ENCODE results near the gene LARGE1.
"Not testable (repeated sequence)": the region's sequence is repeated elsewhere in the genome, so short reads cannot be mapped to it uniquely, and the experiment has no call there.

Gene LARGE1

DNA sequence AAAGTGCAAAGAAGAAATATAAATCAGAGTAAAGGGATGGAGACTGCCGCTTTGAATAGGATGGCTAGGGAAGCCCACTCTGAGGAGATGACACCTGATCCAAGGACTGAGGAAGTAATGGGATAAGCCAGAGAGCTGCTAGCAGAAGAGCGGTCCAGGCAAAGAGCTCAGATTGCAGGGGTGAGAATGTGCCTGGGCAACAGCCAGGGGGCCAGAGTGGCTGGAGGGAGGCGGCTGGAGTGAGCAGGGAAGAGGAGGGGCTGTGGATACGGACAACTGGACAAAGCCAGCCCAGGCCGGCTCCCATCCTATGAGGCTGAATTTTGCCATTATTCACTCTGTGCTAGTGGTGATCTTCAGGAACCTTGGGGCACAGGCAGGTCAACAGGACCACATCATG, 501.8 kb downstream of the LARGE1 start:
- DNase-seq (ENCODE audit: low spot score), result no peak

DNA sequence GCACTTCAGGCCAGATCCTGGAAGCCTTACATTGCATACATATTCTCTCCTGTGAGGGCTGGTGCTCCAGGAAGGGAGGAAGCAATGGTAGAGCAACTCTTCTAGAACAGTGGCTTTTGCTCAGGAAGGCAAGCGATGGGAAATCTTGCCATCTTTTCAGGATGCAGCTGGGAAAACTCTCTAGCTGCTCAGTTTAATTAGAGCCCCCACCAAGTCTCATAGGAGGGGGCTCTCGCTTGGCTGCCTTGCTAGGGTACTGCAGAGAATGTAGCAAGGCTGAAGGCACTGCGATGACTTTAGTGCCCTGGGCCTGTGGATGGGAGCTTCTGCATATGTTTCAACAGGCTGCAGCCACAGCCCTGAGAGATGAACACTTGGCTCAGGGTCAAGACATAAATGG, 504.9 kb downstream of the LARGE1 start:
- DNase-seq (ENCODE audit: low spot score), result no peak

DNA sequence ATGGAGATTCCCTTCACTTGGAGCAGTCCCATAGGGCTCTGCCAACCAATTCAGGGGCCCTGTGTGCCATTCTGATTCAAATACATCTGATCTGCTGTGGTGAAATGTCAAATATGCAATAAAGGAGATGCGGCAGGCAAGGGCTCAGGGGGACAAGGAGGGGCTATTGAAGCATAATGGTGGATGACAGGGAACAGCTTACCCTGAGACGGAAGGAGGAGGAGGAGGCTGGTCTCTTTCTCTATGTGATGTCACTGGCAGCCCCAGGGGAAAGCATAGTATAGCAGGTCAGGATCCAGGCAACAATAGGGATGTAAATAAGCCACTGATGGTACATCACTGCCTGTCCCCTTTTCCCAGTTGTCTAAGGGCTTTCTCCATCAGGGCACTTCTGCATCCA, 511.2 kb downstream of the LARGE1 start:
- DNase-seq (ENCODE audit: low spot score), result no peak

DNA sequence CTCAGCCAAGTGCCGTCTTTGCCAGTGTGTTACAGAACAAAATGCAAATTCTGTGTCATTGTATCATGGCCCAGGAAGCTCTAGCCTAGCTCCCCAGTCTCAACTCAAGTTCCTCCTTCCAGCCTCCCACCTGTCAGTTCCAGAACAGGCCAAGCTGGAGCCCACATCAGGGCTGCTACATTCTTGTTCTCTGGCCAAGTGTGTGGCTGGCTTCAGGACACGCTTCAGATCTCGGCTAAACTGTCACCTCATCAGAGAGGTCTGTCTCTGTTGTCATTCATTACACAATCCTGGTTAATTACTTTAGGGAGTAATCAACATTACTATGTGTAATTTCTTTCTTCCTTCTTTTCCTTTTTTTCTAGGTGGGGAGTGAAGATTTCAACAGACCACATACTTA, 515.1 kb downstream of the LARGE1 start:
- DNase-seq (ENCODE audit: low spot score), result no peak

DNA sequence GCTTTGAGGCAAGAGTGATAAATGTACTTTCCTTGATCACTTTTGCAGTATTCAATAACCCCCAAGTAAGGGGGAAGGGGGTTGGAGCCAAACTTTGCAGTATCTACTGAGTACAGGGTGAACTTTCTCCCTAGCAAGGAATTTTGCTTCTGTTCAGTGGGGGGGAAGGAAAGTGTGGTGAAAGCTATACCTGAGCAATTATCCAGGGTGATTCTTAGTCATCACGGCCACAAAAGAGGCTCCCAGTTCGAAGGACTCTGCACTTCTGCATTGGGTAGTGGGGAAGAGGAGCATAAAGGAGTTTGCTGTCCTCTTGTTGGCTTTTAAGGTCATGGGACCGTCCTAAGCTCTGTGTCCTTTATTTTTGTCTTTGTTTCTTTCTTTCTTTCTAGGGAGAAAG, 515.6 kb downstream of the LARGE1 start:
- DNase-seq (ENCODE audit: low spot score), result no peak

DNA sequence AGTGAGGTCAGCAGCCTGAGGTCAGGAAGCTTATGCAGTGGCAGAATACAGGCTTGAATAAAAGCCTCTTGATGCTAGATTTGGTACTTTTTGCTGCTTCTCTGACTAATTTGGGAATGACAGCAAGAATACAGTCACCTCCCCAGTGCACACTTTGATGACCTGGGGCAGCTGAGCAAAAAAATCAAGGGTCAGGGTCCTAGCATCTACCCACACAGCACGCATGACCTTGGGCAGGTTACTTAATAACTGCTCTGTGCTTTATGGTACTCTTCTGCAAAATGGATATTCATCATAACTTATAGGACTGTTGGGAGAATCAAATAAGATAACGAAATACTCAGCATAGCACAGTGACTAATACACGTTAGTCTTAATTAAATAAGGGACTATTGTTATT, 518.0 kb downstream of the LARGE1 start:
- no peak for DNase-seq (ENCODE audit: low spot score)

DNA sequence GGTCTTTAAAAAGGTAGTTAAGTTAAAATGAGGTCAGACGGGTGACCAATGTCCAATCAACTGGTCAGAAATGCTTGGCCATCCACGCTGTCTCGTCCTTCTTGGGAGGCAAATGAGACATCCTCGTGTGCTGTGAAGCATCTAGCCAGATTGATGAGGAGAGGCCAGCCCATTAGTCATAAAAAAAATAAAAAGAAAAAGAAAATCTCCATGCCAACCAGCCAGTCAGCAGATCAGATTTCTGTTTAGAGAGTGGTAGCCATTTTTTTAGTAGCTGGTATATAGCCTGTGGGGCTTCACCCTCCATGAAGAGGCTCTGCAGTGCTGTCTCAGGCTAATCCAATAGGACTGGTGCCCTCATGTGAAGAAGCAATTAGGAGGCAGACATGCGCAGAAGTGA, 519.0 kb downstream of the LARGE1 start:
- DNase-seq (ENCODE audit: low spot score), result no peak

DNA sequence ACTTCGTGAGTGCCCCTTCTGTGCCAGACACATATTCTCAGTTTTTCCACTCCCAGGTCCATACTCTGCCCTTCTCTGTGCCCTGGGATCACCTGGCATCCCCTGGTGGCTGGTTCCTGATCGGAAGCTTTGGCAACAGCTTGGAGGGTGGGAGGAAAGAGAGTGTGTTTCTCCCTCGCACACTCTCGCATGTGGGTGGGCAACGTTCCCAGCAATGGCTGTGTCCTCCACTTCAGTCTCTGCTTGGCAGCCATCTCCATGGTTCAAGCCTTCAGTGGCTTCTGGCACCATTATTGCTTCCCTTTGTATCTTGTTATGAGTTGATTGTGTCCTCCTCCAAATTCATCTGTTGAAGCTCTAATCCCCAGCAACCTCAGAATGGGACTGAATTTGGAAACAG, 519.4 kb downstream of the LARGE1 start:
- no peak for DNase-seq (ENCODE audit: low spot score)

DNA sequence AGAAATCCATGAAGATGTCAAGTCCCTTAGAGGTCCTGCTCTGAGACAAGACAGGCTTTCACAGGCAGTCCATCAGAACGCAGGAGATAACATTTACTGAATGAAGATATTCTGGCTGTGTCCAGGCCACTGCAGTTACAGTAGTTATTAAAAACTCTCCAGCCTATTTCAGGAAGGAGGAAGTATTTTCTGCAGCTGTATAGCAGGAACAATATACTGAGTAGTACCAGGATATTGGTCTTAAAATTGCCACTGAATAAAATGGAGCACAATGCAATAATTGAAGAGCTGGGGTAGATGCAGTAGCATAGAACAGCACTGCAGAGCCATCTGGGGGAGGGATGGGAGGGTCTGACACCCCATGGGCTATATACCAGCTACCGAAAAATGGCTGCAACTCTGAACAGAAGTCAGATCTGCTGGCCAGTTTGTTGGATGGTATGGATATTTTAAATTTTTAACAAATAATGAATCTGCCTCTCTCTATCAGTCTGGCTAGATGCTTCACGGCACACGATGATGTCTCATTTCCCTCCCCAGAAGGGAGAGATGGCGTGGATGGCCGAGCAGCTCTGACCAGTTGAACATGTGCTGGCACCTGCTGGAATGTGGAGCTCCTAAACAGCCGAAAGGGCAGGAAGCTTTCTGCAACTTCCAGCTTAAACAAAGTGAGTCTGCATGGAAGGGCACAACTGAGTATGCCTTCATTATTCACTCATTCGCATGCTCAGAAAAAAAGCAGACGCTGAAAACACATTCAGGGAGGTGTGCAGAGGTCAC, 520.0 kb downstream of the LARGE1 start:
- DNase-seq (ENCODE audit: low spot score), result no peak

DNA sequence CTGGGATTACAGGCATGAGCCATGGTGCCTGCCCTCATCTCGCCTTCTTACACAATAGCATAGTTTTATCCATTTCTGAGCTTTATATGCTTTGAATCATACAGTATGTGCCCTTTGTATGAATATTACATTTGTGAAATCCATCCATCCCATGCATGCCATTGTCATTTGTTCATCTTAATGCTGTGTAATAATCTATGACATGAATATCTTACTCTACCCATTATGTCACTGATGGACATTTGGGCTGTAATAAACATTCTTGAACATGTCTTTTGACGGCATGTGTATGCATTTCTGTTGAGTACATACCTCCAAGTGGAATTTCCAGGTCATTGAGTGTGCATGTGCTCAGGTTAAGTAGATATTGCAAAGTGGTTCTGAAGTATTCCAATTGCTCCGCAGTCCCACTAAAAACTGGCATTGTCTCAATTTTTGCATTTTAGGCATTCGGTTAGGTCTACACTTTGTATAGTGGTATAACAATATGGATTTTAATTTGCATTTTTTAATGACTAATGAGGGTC, 522.8 kb downstream of the LARGE1 start:
- no peak for DNase-seq (ENCODE audit: low spot score)

DNA sequence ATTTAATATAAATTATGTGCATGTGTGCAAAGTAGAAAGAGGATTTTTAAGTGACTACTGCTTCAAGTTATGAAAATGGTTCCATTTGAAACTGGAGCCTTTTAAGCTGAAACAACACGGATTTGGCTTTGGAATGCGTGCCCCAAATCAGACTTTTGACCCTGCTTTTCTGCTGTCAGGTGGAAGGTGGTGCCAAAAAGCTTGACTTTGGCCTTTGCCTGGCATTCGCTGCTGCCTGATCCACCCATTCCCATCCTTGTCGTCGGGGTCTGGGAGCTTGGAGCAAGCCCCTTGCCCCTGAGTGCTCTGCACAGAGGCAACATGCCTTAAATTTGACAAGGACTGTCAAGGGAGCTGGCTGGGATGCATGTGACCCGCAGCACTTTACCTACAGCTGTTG, 526.8 kb downstream of the LARGE1 start:
- no peak for DNase-seq (ENCODE audit: low spot score)

DNA sequence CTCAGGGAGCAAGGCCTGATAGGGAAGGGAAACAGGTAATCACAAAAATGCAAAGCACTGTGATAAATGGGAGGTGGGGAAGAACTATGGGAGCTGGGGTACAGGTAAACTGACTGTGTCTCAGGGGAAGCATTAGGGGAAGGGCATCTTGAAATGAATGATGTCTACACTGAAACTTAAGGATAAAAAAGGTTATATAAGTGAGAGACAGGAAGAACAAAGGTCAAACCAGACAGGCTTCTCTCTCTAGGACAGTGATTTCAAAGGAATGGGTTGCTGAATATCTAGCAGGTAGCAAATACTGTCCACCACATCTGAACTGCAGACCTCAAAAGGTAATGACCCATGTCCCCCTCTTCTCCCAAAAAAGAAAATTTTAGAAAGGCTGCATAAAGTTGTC, 529.0 kb downstream of the LARGE1 start:
- DNase-seq (ENCODE audit: low spot score), result no peak

DNA sequence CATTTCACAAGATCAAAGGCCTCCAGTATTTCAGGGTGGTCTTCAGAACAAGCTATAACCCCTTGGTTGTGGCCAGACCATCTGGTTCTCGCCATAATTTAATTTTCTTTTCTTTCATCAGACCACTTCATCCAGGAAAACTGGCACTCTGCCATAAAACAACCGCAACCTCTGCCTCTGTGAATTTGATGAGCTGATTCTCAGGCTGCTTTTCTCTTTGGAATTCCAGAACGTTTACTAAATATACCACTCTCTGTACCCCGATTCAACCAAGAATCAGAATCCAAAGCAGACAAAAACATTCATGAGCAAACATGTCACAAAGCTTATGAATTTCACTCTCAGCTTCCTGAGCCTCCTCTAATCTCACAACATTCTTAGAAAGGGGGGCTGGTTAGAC, 530.3 kb downstream of the LARGE1 start:
- DNase-seq (ENCODE audit: low spot score), result no peak

DNA sequence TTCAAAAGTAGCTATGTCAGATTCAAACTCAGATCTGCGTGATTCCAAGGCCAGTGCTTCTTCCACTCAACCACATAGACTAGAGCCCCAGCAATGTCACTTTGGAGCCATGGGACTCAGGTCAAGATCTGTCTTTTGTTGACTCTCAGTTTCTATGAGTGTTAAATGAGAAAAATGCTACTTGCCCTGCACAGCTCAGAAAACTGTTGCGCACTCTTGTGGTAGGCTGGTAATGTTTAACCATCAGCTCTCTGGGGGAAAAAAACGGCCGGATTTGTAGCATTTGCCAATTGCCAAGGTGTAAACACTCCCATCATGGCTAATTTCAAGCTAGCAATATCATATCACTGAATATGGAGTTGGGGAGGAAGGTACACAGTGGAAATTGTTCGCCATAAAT, 534.0 kb downstream of the LARGE1 start:
- DNase-seq (ENCODE audit: low spot score), result no peak

DNA sequence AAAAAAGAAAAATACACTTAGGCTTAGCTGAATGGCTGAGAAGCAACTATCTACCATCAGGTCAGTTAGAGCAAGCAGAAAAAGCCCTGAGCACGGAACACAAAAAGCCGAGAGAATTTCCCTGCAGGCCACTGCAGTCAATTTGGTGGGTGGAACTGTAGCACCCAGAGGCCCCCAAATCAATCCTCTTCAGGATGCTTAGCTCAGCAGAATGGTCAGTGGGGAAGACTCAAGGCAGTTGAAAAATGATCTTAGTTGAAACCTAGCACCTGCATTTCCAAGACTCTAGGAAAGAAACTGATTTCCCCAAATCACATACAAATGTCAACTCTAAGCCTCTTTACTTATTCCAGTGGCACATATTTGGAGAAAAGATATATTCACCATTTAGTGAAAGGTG, 534.7 kb downstream of the LARGE1 start:
- DNase-seq (ENCODE audit: low spot score), result no peak

DNA sequence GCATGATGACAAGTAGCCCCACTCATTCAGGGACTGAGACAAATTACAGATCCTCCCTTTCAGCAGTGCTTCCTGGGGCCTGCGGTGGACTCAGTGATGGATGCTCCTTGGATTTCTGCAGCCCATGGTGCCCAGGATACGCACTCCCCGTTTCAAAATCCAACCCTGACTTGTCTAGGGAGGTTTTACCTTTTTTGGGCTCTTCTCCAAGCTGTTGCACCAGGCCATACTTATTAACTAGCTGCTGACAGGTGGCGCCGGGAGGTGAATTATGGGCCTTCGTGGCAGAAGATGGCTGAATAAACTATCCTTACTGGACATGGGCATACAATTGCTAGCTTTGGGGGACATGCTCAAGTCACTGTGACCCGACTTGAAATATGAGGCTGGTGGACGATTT, 537.8 kb downstream of the LARGE1 start:
- no peak for DNase-seq (ENCODE audit: low spot score)

DNA sequence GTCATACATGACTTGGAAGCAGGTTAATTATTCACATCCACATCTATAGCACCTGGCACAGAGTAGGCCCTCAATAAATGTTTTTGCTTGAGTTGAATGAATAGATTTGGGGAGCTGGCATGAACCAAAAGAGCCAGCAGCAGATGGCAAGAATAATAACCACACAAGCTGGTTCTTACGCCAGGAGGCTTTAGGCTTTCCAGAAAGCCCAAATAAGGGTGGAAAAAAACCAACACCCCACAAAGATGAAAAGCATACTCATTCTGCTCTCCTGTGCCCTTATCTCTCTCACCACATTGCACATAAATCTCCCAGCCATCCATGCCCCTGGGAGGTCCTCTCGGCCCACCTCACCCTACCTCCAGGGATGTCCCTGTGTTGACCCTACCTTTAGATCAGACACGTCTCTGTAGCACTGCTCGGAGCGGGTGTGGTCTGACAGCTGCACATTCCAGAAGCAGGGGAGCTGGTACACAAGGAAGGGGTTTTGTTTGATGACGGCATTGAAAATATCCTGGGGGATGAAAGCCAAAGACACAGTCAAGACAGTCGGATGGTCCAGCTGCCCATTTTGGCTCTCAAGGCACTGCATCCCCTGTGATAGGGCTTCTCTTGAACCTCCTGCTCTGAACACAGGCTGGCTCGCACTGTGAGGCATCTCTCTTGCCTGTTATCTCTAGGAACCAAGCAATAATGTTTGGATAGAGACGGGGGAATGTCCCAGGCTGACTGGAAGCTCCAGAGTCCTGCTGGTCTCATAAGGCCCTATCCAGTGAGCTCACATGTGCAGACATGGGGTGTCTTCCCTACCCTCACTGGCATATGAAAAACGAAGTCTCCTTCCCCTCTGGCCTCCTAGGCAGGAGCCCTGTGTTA, 538.5 kb downstream of the LARGE1 start:
- DNase-seq (ENCODE audit: low spot score), result no peak

DNA sequence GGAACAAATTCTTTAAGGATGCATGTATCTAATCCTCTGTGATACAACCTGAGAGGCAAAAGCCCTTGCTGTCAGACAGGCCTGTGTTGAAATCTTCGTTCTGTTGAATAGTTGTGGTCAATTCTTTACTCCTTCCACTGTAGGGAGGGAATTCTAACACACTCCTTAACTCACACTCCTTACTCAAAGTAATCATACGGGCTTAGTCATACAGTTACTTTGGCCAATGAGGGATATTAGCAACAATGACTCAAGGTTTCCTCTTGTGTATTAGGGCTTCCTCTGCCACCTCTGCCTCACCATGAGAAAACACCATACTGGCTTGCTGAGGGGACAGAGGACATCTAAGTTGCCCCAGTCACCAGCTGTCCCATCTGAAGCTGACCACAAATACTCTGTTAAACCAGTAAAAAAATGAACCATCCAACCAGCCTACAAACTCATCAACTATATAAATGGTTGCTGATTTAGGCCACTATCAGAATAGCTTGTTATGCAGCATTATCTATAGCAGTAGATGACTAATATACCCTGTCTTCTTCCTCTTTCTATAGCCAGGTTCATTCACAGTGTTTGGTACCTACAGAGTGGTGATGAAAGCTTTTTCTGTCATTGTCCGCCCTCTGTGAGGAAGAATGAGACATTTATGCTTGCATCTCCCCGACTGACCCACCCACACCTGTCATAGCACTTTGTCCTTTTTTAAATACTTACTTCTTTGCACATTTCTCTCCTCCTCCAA, 539.3 kb downstream of the LARGE1 start:
- DNase-seq (ENCODE audit: low spot score), result no peak

DNA sequence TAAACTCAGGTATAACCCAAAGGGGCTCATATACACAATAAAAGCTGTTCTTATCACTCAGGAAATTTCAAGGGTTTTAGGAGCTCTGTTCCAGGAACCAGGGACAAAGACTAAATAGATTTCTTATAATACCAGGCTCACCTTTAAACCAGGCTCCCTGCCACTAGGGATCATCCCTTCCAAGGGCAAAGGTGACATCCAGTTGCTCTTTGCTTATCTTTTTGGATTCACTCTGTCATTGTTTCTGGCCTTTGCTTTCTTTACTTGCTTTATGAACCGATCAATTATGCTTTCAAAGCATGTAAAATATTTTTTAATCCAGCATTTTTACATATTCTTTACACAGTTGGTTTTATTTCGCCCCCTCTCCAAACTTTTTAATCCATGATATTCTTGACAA, 540.4 kb downstream of the LARGE1 start:
- DNase-seq (ENCODE audit: low spot score), result no peak

DNA sequence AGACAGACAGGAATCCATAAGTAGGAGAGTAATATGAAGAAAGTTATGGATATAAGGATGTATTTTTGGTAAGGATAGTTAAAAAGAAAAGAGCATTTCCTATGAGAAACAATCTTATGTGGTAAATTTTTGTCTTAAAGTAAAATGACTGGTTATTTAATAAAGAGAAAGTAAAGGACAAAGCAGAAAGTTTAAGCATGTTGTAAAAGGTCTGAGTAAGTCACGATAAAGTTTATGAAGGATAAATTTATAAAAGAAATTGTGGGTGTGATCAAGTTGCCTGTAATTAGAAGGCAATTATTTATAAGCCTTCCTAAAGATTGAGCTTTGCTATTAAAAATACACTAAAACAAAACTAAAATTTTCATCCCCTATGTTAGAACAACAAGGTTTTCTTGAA, 547.4 kb downstream of the LARGE1 start:
- DNase-seq (ENCODE audit: low spot score), result no peak

DNA sequence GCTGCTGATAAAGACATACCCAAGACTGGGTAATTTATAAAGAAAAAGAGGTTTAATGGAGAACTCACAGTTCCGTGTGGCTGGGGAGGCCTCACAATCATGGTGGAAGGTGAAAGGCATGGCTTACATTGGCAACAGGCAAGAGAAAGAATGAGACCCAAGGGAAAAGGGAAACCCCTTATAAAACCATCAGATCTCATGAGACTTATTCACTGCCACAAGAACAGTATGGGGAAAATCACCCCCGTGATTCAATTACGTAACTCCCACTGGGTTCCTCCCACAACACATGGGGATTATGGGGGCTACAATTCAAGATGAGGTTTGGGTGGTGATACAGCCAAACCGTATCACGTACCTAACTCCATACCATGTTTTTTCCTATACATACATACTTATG, 557.0 kb downstream of the LARGE1 start:
- not testable (repeated sequence) for DNase-seq (ENCODE audit: low spot score)

DNA sequence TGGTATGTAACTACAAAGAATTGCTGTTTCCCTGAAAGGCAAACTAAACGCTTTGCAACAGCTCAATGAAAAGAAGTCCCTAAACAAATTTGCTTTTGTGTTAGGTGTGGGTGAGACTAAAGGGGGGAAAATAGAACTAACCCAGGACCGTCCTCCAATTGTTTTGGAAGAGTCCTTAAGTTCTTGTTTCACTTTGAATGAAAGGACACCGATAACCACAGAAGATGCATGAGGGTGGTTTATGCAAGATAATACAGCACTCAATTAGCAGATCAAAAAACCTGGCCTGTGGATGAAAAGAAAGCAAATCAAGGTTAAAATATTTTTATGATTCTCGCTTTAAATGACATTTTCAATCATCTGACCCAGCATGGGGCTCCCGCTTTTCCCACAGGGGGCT, 557.6 kb downstream of the LARGE1 start:
- DNase-seq (ENCODE audit: low spot score), result no peak

DNA sequence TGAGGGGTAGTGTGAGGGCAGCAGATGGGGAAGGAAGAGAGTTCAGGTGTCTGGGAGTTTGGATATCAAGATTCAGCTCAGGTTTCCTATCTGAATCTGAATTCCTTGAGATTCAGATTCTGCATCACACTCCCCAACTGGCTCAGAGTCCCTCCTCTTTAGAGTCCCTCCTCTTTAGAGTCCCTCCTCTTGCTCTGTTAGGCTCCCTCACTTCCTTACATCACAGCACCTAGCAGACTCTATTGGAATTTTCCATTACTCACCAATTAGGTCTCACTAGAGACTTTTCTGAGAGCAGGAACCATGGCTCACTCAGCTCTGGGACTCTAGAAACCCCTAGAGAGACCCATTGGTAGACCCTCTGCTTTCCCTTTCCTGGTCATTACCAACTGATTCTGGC, 558.7 kb downstream of the LARGE1 start:
- DNase-seq (ENCODE audit: low spot score), result no peak
